IMR-90 (cell line): ENCODE results near the gene CYP4F8. TPM values are rescaled to one million over a fixed set of nuclear protein-coding genes. Genes with fewer than 3 reads are reported as not detected.

Experiments
- ATAC-seq: fragments of 200-7000 bp; cut with Tn5 transposase; 2 replicates; pipeline ENCODE4 v1.9.1; 2020; ENCODE audit warnings: low read depth, mild to moderate bottlenecking, moderate library complexity
- BruUV-seq: library from RNA; stranded (reverse); fragments of 400-500 nt; replicated peaks from 2 replicates; lab custom pipeline; 2021; lab: Mats Ljungman, UMichigan
- CTCF ChIA-PET: fragments of 300-600 bp; formaldehyde crosslinking; extraction: SDS; loops from one replicate; lab custom pipeline; 2021; ENCODE audit warnings: antibody characterized with exemption; lab: Yijun Ruan, JAX
- POLR2A ChIA-PET: fragments of 300-600 bp; sonication (Branson Sonifier 250); formaldehyde crosslinking; loops from one replicate; lab custom pipeline; 2022; ENCODE audit warnings: antibody characterized with exemption; ENCODE audit not compliant: unreplicated experiment; lab: Charles Lee
- DNase-seq: peaks from one replicate; pipeline ENCODE4 v3.0.0; 2013
- H2AFZ ChIP-seq: replicated peaks from 2 replicates; pipeline ENCODE3; 2013; ENCODE audit warnings: low read length, mild to moderate bottlenecking; ENCODE audit not compliant: poor library complexity
- H2AK5ac ChIP-seq: 2 replicates; pipeline ENCODE4 v1.6.1; 2013; ENCODE audit warnings: low read depth, low read length, inconsistent platforms
- H2AK9ac ChIP-seq: replicated peaks from 2 replicates; pipeline ENCODE3; 2013; ENCODE audit warnings: mild to moderate bottlenecking, low read depth, low read length, moderate library complexity; ENCODE audit not compliant: poor library complexity
- H2BK120ac ChIP-seq: 2 replicates; pipeline ENCODE4 v1.6.1; 2013; ENCODE audit warnings: low read depth, low read length, inconsistent platforms
- H2BK15ac ChIP-seq: 3 replicates; pipeline ENCODE4 v1.6.1; 2013; ENCODE audit warnings: low read depth, low read length, inconsistent platforms
- H2BK20ac ChIP-seq: 2 replicates; pipeline ENCODE4 v1.6.1; 2013; ENCODE audit warnings: low read depth, mild to moderate bottlenecking, inconsistent platforms, low read length, moderate library complexity
- H2BK5ac ChIP-seq: 2 replicates; pipeline ENCODE4 v1.6.1; 2013; ENCODE audit warnings: mild to moderate bottlenecking, low read depth, low read length, inconsistent platforms; ENCODE audit not compliant: poor library complexity, severe bottlenecking
- H3K14ac ChIP-seq: replicated peaks from 2 replicates; pipeline ENCODE4 v1.6.1; 2013; ENCODE audit warnings: low read depth, low read length, inconsistent platforms
- H3K18ac ChIP-seq: 2 replicates; pipeline ENCODE4 v1.6.1; 2013; ENCODE audit warnings: low read depth, low read length, control low read depth
- H3K23ac ChIP-seq: 2 replicates; pipeline ENCODE4 v1.6.1; 2013; ENCODE audit warnings: low read depth, low read length, inconsistent platforms
- H3K27ac ChIP-seq: 2 replicates; pipeline ENCODE4 v1.5.1; 2013; ENCODE audit warnings: mild to moderate bottlenecking, control low read depth, low read length; ENCODE audit not compliant: insufficient read depth
- H3K27me3 ChIP-seq: 2 replicates; pipeline ENCODE4 v1.6.1; 2013; ENCODE audit warnings: low read length; ENCODE audit not compliant: control insufficient read depth, insufficient read depth
- H3K36me3 ChIP-seq: 2 replicates; pipeline ENCODE4 v1.6.1; 2013; ENCODE audit warnings: low read length, mixed read lengths; ENCODE audit not compliant: control insufficient read depth, insufficient read depth
- H3K4ac ChIP-seq: 2 replicates; pipeline ENCODE4 v1.6.1; 2013; ENCODE audit warnings: low read depth, low read length, inconsistent platforms
- H3K4me1 ChIP-seq: 2 replicates; pipeline ENCODE4 v1.6.1; 2013; ENCODE audit warnings: low read length, mixed read lengths; ENCODE audit not compliant: control insufficient read depth, insufficient read depth
- H3K4me2 ChIP-seq: 2 replicates; pipeline ENCODE4 v1.6.1; 2013; ENCODE audit warnings: low read depth, mild to moderate bottlenecking, control low read depth, low read length, moderate library complexity
- H3K4me3 ChIP-seq: 2 replicates; pipeline ENCODE4 v1.5.1; 2013; ENCODE audit warnings: low read depth, mild to moderate bottlenecking, control low read depth, low read length, moderate library complexity; ENCODE audit not compliant: insufficient read depth
- H3K56ac ChIP-seq: 2 replicates; pipeline ENCODE4 v1.6.1; 2013; ENCODE audit warnings: low read length, inconsistent platforms; ENCODE audit not compliant: insufficient read depth; ENCODE audit errors: extremely low read depth
- H3K79me1 ChIP-seq, 2 experiments: 2 replicates each; pipeline ENCODE4 v1.6.1; 2013; ENCODE audit warnings: low read length in 2 of 2, inconsistent platforms in 1 of 2, low read depth in 1 of 2
- H3K9ac ChIP-seq: 2 replicates; pipeline ENCODE4 v1.6.1; 2013; ENCODE audit warnings: low read depth, low read length, control low read depth
- H3K9me1 ChIP-seq: 2 replicates; pipeline ENCODE4 v1.6.1; 2013; ENCODE audit warnings: low read length, inconsistent platforms; ENCODE audit not compliant: insufficient read depth
- H3K9me3 ChIP-seq: 2 replicates; pipeline ENCODE4 v1.6.1; 2013; ENCODE audit warnings: low read length; ENCODE audit not compliant: control insufficient read depth, insufficient read depth
- H4K20me1 ChIP-seq: 2 replicates; pipeline ENCODE4 v1.6.1; 2013; ENCODE audit warnings: low read length, inconsistent platforms; ENCODE audit not compliant: insufficient read depth
- H4K5ac ChIP-seq: 2 replicates; pipeline ENCODE4 v1.6.1; 2013; ENCODE audit warnings: mild to moderate bottlenecking, low read depth, low read length, control low read depth
- H4K8ac ChIP-seq, 2 experiments: 2 replicates each; pipeline ENCODE4 v1.6.1; 2013; ENCODE audit warnings: low read depth in 2 of 2, low read length in 2 of 2, control low read depth in 1 of 2, inconsistent platforms in 1 of 2
- H4K91ac ChIP-seq: 2 replicates; pipeline ENCODE4 v1.6.1; 2013; ENCODE audit warnings: low read depth, low read length, inconsistent platforms; ENCODE audit not compliant: insufficient read depth
- POLR2A ChIP-seq: IDR thresholded peaks from 2 replicates; pipeline ENCODE4 v1.6.1; 2012; ENCODE audit warnings: mild to moderate bottlenecking, low read depth, low read length
- RAD21 ChIP-seq: IDR thresholded peaks from 2 replicates; pipeline ENCODE4 v1.6.1; 2012; ENCODE audit warnings: low read length, improper control_type of control experiment
- RCOR1 ChIP-seq: IDR thresholded peaks from 2 replicates; pipeline ENCODE4 v1.6.1; 2012; ENCODE audit warnings: mild to moderate bottlenecking, low read length, improper control_type of control experiment; ENCODE audit not compliant: insufficient replicate concordance
- WGBS, 2 experiments: methylation state at CpG; one replicate each; pipeline versions ENCODE4 v1.1.5 to v1.1.7; 2013; ENCODE audit warnings: missing lambda C conversion rate in 2 of 2; ENCODE audit not compliant: insufficient read length in 1 of 2; ENCODE audit errors: extremely low coverage in 2 of 2; 5-methylcytosine and 5-hydroxymethylcytosine counted together
- dilution Hi-C: fragments of 300-500 bp; cut with HindIII; formaldehyde crosslinking; loops from one replicate; pipeline ENCODE4 v1.14.3; 2018; ENCODE audit warnings: low sequenced_read_pairs; ENCODE audit not compliant: unreplicated experiment
- in situ Hi-C: fragments of 300-500 bp; cut with MboI; formaldehyde crosslinking; loops from 3 replicates; pipeline ENCODE4 v1.14.3; 2019; ENCODE audit warnings: low sequenced_read_pairs, inconsistent platforms, mixed read lengths
- intact Hi-C: fragments of 100-400 bp; cut with micrococcal nuclease; formaldehyde crosslinking; loops from 2 replicates; pipeline ENCODE4 v1.10.0; 2022
- polyA plus RNA-seq, 3 experiments: library from polyadenylated mRNA; depleted of rRNA; stranded (reverse); fragments of >200 nt; gene quantifications; 2 replicates each; pipeline ENCODE4 v1.2.3, GENCODE V29; 2012; ENCODE audit warnings: low replicate concordance in 1 of 3
- total RNA-seq: library from RNA; depleted of rRNA; stranded (reverse); fragments of >200 nt; gene quantifications from 2 replicates; pipeline ENCODE4 v1.2.3, GENCODE V29; 2012
- TF ChIP-seq, protein P1 (sequence below): fragments of 150-350 bp; IDR thresholded peaks from 2 replicates; pipeline ENCODE4 v1.6.1; 2017; ENCODE audit warnings: mild to moderate bottlenecking, antibody characterized with exemption, low read length, low read depth

CYP4F8 gene
- total and polyA plus RNA-seq, 2 of the 4 experiments (the other 2 are of a cell fraction): not detected

DNA sequence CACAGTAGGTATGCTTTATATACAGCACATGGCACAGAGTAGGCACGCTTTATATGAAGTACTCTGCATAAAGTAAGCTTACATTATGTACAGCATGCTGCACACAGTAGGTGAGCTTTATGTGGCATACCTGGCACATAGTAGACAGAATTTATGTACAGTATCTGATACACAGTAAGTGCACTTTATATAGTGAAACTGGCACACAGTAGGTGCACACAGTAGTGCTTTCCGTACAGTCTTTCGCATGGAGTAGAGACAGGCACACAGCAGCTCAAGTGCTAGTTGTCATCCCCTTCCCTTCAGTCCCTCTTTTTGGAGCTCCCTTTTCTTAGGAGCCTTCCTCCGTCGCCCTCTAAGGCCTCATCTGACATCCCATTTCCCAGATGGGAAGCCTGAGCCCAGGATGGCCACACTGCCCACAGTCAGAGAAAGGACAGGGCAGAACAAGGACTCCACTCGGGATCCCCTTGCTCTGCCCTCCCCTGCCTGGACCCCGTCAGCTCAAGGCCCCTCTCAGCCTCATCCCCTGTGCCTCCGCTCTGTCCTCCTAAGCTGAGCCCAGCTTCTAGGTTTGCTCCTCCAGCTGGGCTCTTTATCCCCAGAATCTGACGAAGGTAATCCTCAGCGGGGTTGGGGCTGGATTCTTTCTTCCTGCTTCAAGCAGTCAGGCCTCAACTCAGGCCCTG, 57.0 kb downstream of the CYP4F8 start:
- H4K8ac ChIP-seq: no peak overlapping the region
- H3K18ac ChIP-seq: no peak overlapping the region
- no peak overlapping the region for H3K4ac ChIP-seq
- H3K23ac ChIP-seq: no peak overlapping the region
- WGBS, 2 experiments: 40% methylated on average over 5 of the region's 10 CpGs; no CpG with 5 or more reads in 1 of the 2 experiments
- no peak overlapping the region for H3K14ac ChIP-seq
- H3K79me1 ChIP-seq: no peaks in the 10 kb centered on the region
- no peaks in the 10 kb centered on the region for H3K4me1 ChIP-seq
- H3K9ac ChIP-seq: no peak overlapping the region
- CTCF ChIA-PET: no interaction called here
- BruUV-seq: no TSS peak
- H4K91ac ChIP-seq: no peak overlapping the region
- H2BK20ac ChIP-seq: no peak overlapping the region
- no peak overlapping the region for H2AFZ ChIP-seq
- DNase-seq (no peak), ATAC-seq (no peak)
- H3K4me2 ChIP-seq: no peak overlapping the region
- POLR2A ChIA-PET: no interaction called here
- H2AK5ac ChIP-seq: no peak overlapping the region
- no peak overlapping the region for H2BK120ac ChIP-seq
- H3K36me3 ChIP-seq: no peaks in the 10 kb centered on the region
- H4K5ac ChIP-seq: no peak overlapping the region
- H2AK9ac ChIP-seq: no peak overlapping the region
- no peak overlapping the region for H2BK15ac ChIP-seq
- no peaks in the 10 kb centered on the region for H4K20me1 ChIP-seq
- TF ChIP-seq POLR2A: no peak
- TF ChIP-seq, protein P1, sequence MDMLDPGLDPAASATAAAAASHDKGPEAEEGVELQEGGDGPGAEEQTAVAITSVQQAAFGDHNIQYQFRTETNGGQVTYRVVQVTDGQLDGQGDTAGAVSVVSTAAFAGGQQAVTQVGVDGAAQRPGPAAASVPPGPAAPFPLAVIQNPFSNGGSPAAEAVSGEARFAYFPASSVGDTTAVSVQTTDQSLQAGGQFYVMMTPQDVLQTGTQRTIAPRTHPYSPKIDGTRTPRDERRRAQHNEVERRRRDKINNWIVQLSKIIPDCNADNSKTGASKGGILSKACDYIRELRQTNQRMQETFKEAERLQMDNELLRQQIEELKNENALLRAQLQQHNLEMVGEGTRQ: no peak
- TF ChIP-seq RCOR1: no peak
- no peak for TF ChIP-seq RAD21
- no peak overlapping the region for H2BK5ac ChIP-seq
- H3K27me3 ChIP-seq: no peaks in the 10 kb centered on the region
- H3K9me1 ChIP-seq: no peaks in the 10 kb centered on the region
- in situ Hi-C loops (loop anchor here (10.0 kb wide), 1 partner anchor 103 kb away; no protein-coding TSS in a partner anchor), intact Hi-C loops (no loop called here), dilution Hi-C loops (no loop called here)
- no peak overlapping the region for H3K56ac ChIP-seq
- H3K9me3 ChIP-seq: peaks cover 10% of the 10 kb centered on the region; the same call in 1 of the 2 replicates
- H3K4me3 ChIP-seq: no peak overlapping the region
- no peak overlapping the region for H3K27ac ChIP-seq
